H1 (cell line): ENCODE data around the gene ERCC6. TPM values are rescaled to one million over a fixed set of nuclear protein-coding genes. Genes with fewer than 3 reads are reported as not detected.

Experiments used
- CTCF ChIA-PET: fragments of 300-600 bp; sonication (Branson Sonifier 250); formaldehyde crosslinking; loops from one replicate; lab custom pipeline; 2021; ENCODE audit not compliant: partially characterized antibody; lab: Charles Lee
- POLR2A ChIA-PET: fragments of 300-600 bp; sonication (Branson Sonifier 250); formaldehyde crosslinking; loops from one replicate; lab custom pipeline; 2021; ENCODE audit warnings: inconsistent platforms; ENCODE audit not compliant: partially characterized antibody; lab: Charles Lee
- DNase-seq, 2 experiments: peaks; one replicate each; pipeline versions ENCODE4 v3.0.0 to v3.0.0-alpha.2; 2010 to 2022; ENCODE audit warnings: low spot score in 2 of 2, low read depth in 1 of 2, mixed read lengths in 1 of 2
- FAIRE-seq: peaks from 2 replicates; lab custom pipeline; 2011; peaks lifted over from hg19 to GRCh38; lab: Jason Lieb, UNC
- H2AFZ ChIP-seq: 2 replicates; pipeline ENCODE4 v1.8.1; 2012; ENCODE audit warnings: low read length, inconsistent platforms
- H2AK5ac ChIP-seq: 2 replicates; pipeline ENCODE4 v1.6.1; 2013; ENCODE audit warnings: low read depth, low read length
- H2BK120ac ChIP-seq: replicated peaks from 2 replicates; pipeline ENCODE3; 2013; ENCODE audit warnings: low read depth, low read length, inconsistent platforms
- H2BK12ac ChIP-seq: 2 replicates; pipeline ENCODE4 v1.6.1; 2013; ENCODE audit warnings: low read depth, low read length
- H2BK15ac ChIP-seq: 2 replicates; pipeline ENCODE4 v1.6.1; 2013; ENCODE audit warnings: low read length
- H2BK20ac ChIP-seq: 2 replicates; pipeline ENCODE4 v1.6.1; 2013; ENCODE audit warnings: low read length
- H2BK5ac ChIP-seq: 2 replicates; pipeline ENCODE4 v1.6.1; 2013; ENCODE audit warnings: low read depth, low read length
- H3K14ac ChIP-seq: 2 replicates; pipeline ENCODE4 v1.6.1; 2013; ENCODE audit warnings: inconsistent platforms; ENCODE audit not compliant: insufficient read length
- H3K18ac ChIP-seq: 2 replicates; pipeline ENCODE4 v1.6.1; 2013; ENCODE audit warnings: low read length; ENCODE audit errors: extremely low read depth
- H3K23ac ChIP-seq: 2 replicates; pipeline ENCODE4 v1.6.1; 2013; ENCODE audit warnings: inconsistent platforms; ENCODE audit not compliant: insufficient read length
- H3K23me2 ChIP-seq: 2 replicates; pipeline ENCODE4 v1.6.1; 2013; ENCODE audit warnings: low read depth, low read length
- H3K27ac ChIP-seq: 2 replicates; pipeline ENCODE4 v1.6.1; 2011; ENCODE audit warnings: low read depth, low read length, inconsistent platforms
- H3K27me3 ChIP-seq, 4 experiments: replicated peaks in 1 of 4; 1 replicate in 1 of 4; 2 replicates in 3 of 4; pipeline versions ENCODE4 v1.6.1 to v1.8.1; 2011 to 2013; ENCODE audit warnings: low read length in 3 of 4, mild to moderate bottlenecking in 3 of 4, inconsistent platforms in 2 of 4, mixed read lengths in 2 of 4, moderate library complexity in 1 of 4; ENCODE audit not compliant: control insufficient read depth in 3 of 4, insufficient read depth in 3 of 4; ENCODE audit errors: extremely low read depth in 1 of 4
- H3K36me3 ChIP-seq, 4 experiments: 2 replicates each; pipeline versions ENCODE4 v1.6.1 to v1.8.1; 2011 to 2013; ENCODE audit warnings: mild to moderate bottlenecking in 4 of 4, low read length in 3 of 4, moderate library complexity in 2 of 4, control low read depth in 1 of 4, inconsistent platforms in 1 of 4; ENCODE audit not compliant: insufficient read depth in 4 of 4, control insufficient read depth in 2 of 4
- H3K4ac ChIP-seq: replicated peaks from 2 replicates; pipeline ENCODE3; 2013; ENCODE audit warnings: low read length, low read depth, mixed read lengths, inconsistent platforms; ENCODE audit not compliant: insufficient read length
- H3K4me1 ChIP-seq, 4 experiments: replicated peaks in 1 of 4; 1 replicate in 1 of 4; 2 replicates in 3 of 4; pipeline versions ENCODE4 v1.6.1 to v1.8.1; 2011 to 2013; ENCODE audit warnings: low read length in 3 of 4, inconsistent platforms in 2 of 4, mixed read lengths in 1 of 4; ENCODE audit not compliant: insufficient read depth in 4 of 4, control insufficient read depth in 3 of 4
- H3K4me2 ChIP-seq, 2 experiments: 2 replicates each; pipeline versions ENCODE4 v1.6.1 to v1.8.1; 2011 to 2013; ENCODE audit warnings: low read depth in 2 of 2, low read length in 2 of 2, control low read depth in 1 of 2, inconsistent platforms in 1 of 2, mild to moderate bottlenecking in 1 of 2; ENCODE audit not compliant: insufficient read depth in 1 of 2
- H3K4me3 ChIP-seq, 4 experiments: fragments of 200-600, 300-600 bp in 1 of 4; sonication (generic), shearing (Covaris generic), sonication (Bioruptor Twin) in 1 of 4; 2 replicates each; pipeline versions ENCODE4 v1.5.1 to v1.8.1; 2011 to 2016; ENCODE audit warnings: low read length in 4 of 4, low read depth in 3 of 4, control low read depth in 2 of 4, inconsistent platforms in 2 of 4, mild to moderate bottlenecking in 2 of 4, mixed read lengths in 1 of 4, moderate library complexity in 1 of 4; ENCODE audit not compliant: insufficient read depth in 2 of 4; ENCODE audit errors: extremely low read depth in 1 of 4
- H3K56ac ChIP-seq: replicated peaks from 2 replicates; pipeline ENCODE3; 2013; ENCODE audit warnings: low read depth, mild to moderate bottlenecking, mixed read lengths, low read length, inconsistent platforms; ENCODE audit not compliant: insufficient read length
- H3K79me1 ChIP-seq: 2 replicates; pipeline ENCODE4 v1.6.1; 2013; ENCODE audit warnings: low read depth, low read length, control low read depth
- H3K79me2 ChIP-seq, 2 experiments: 2 replicates each; pipeline versions ENCODE4 v1.6.1 to v1.8.1; 2012 to 2013; ENCODE audit warnings: low read length in 2 of 2, mild to moderate bottlenecking in 2 of 2, inconsistent platforms in 1 of 2; ENCODE audit not compliant: insufficient read depth in 2 of 2, control insufficient read depth in 1 of 2
- H3K9ac ChIP-seq, 4 experiments: replicated peaks in 1 of 4; 1 replicate in 1 of 4; 2 replicates in 3 of 4; pipeline versions ENCODE4 v1.6.1 to v1.8.1; 2011 to 2013; ENCODE audit warnings: low read depth in 3 of 4, low read length in 3 of 4, control low read depth in 2 of 4, mild to moderate bottlenecking in 2 of 4, moderate library complexity in 2 of 4, inconsistent platforms in 1 of 4; ENCODE audit errors: extremely low read depth in 1 of 4
- H3K9me3 ChIP-seq, 2 experiments: 2 replicates each; pipeline versions ENCODE4 v1.6.1 to v1.8.1; 2012 to 2013; ENCODE audit warnings: mild to moderate bottlenecking in 2 of 2, moderate library complexity in 2 of 2, control low read depth in 1 of 2, inconsistent platforms in 1 of 2, low read depth in 1 of 2, low read length in 1 of 2, mixed read lengths in 1 of 2; ENCODE audit not compliant: insufficient read depth in 2 of 2
- H4K20me1 ChIP-seq, 2 experiments: replicated peaks in 1 of 2; 2 replicates each; pipeline versions ENCODE3 to v1.8.1; 2011 to 2013; ENCODE audit warnings: inconsistent platforms in 2 of 2, low read length in 2 of 2, mild to moderate bottlenecking in 1 of 2; ENCODE audit not compliant: insufficient read depth in 2 of 2, control insufficient read depth in 1 of 2
- H4K5ac ChIP-seq: 2 replicates; pipeline ENCODE4 v1.6.1; 2013; ENCODE audit warnings: low read length, low read depth, mixed read lengths, inconsistent platforms; ENCODE audit not compliant: insufficient read length
- H4K8ac ChIP-seq: 2 replicates; pipeline ENCODE4 v1.8.0; 2013; ENCODE audit warnings: mild to moderate bottlenecking, moderate library complexity, low read length, inconsistent platforms; ENCODE audit not compliant: insufficient read depth; ENCODE audit errors: extremely low read depth
- H4K91ac ChIP-seq: replicated peaks from 2 replicates; pipeline ENCODE3; 2013; ENCODE audit warnings: low read length, mixed read lengths, inconsistent platforms; ENCODE audit not compliant: insufficient read length
- WGBS, 2 experiments: shearing (Covaris generic) in 1 of 2; methylation state at CpG; one replicate each; pipeline versions ENCODE4 v1.1.6 to v1.1.7; 2013 to 2015; ENCODE audit warnings: low lambda C conversion rate in 2 of 2, mixed read lengths in 2 of 2, inconsistent platforms in 1 of 2, low coverage in 1 of 2, missing lambda C conversion rate in 1 of 2; ENCODE audit not compliant: insufficient replicate concordance in 2 of 2, insufficient coverage in 1 of 2, insufficient read length in 1 of 2; ENCODE audit errors: extremely low coverage in 1 of 2, missing lambda C conversion rate in 1 of 2; 5-methylcytosine and 5-hydroxymethylcytosine counted together
- polyA plus RNA-seq, 7 experiments: library from polyadenylated mRNA; depleted of rRNA in 3 of 7; stranded (reverse) in 5 of 7; unstranded in 2 of 7; fragments of >200 nt in 5 of 7; fragments of 200-250 nt in 2 of 7; gene quantifications; 1 replicate in 5 of 7; 2 replicates in 1 of 7; 4 replicates in 1 of 7; pipeline versions ENCODE4 v1.2.1 to v1.2.3, GENCODE V29; 2011 to 2013; ENCODE audit warnings: missing spikeins in 2 of 7, mixed read lengths in 2 of 7
- total RNA-seq: library from RNA; stranded (reverse); fragmentation: NEBNext Ultra II Directional; extraction: Animal tissue kit (Norgen Biotek cat#: 25700); gene quantifications from 2 replicates; pipeline ENCODE4 v1.2.1, GENCODE V29; 2021

The ERCC6 gene
- total and polyA plus RNA-seq, 2 of the 8 experiments (the other 6 are each of a cell fraction or from before 2014, with no cell fraction given), result 4.1 to 11.9 TPM

- Histone ChIP-seq H3K4me2 (no peak overlapping the region), H2BK12ac (no peak overlapping the region), H3K79me1 (no peaks in the 10 kb centered on the region), H4K91ac (no peak overlapping the region), H3K9me3 (no peaks in the 10 kb centered on the region; a peak in 2 of 4 replicates), H3K18ac (no peak overlapping the region), H2AFZ (no peak overlapping the region), H3K27ac (no peak overlapping the region), H4K20me1 (no peaks in the 10 kb centered on the region), H2BK15ac (no peak overlapping the region), H3K9ac (no peak overlapping the region), H3K79me2 (no peaks in the 10 kb centered on the region), H3K23me2 (no peaks in the 10 kb centered on the region; the same call in 1 of the 2 replicates), H2BK5ac (no peak overlapping the region), H3K23ac (no peak overlapping the region), H3K4me1 (no peaks in the 10 kb centered on the region; a peak in 1 of 7 replicates), H4K5ac (no peak overlapping the region), H3K4me3 (no peak overlapping the region), H3K56ac (no peak overlapping the region), H2BK120ac (no peak overlapping the region), H2AK5ac (no peak overlapping the region), H2BK20ac (no peak overlapping the region), H3K27me3 (0 out of 7 replicates have a peak, but pooled peaks cover 0 to 3% (median 0%) of the 10 kb centered on the region in 4 experiments), H3K4ac (no peak overlapping the region), H3K14ac (no peak overlapping the region), H3K36me3 (no peaks in the 10 kb centered on the region), H4K8ac (no peak overlapping the region)
- ChIA-PET CTCF (interaction anchor here (0.8 to 1.5 kb wide), 3 partner anchors 8 to 38 kb away, joined by 3 read pairs; no protein-coding TSS in a partner anchor), POLR2A (no interaction called here)
- WGBS, 2 experiments, result 95% methylated on average over 2 of the region's 2 CpGs; no CpG with 5 or more reads in 1 of the 2 experiments
- no peak for FAIRE-seq
- DNase-seq, result no peak
Observed at GRCh38 chr10:49552277-49552676, 13.4 kb upstream of the ERCC6 start.
